ENCODE data around the gene ZNF197. TPM values are rescaled to one million over a fixed set of nuclear protein-coding genes. Genes with fewer than 3 reads are reported as not detected.
"Not testable (repeated sequence)": the region's sequence is repeated elsewhere in the genome, so short reads cannot be mapped to it uniquely, and the experiment has no call there.

The ZNF197 gene
- total and polyA plus RNA-seq, 2 experiments from 2014 or later: 5.6 to 18.9 TPM

DNA sequence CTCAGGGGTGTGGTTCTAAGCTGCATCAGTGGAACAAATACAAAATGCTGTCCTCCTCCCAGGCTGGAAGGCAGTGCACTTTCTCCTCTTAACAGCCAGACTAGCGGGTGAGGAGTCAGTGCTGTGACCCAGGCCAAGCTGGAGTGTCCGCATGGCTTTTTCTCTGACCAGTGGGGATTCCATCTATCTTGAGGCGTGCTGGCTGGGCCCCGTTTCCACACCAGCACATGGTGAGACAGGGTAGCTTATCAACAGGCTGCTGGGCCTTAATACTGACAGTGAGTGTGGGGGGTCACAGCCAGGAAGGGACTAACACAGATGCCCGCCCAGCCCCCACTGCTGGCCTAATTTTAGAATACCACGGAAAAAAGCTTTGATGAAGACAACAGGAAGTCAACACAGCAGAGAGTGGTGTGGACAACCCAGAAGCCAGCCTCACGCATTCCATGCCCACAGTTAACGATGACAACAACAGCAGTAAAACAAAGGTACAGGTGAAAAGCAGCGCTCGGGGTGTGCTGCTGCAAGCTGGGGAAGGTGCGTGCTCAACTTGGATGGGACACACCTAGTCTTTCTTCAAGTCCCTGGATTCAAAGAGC is 47.4 kb upstream of the ZNF197 start:
- not testable (repeated sequence) for H3K27ac Mint-ChIP-seq; H3K27ac ChIP-seq (ENCODE audit: low read depth); H3K4me1 ChIP-seq (ENCODE audit: insufficient read depth); H2AFZ ChIP-seq; H3K4me3 ChIP-seq; H3K27me3 Mint-ChIP-seq (ENCODE audit: insufficient read depth, low read depth, poor library complexity); ATAC-seq; H3K4me3 Mint-ChIP-seq; H3K9me2 ChIP-seq (ENCODE audit: insufficient read depth); H3K4me1 Mint-ChIP-seq; H3K79me2 ChIP-seq (replicated peaks; ENCODE audit: insufficient read depth); H3K36me3 ChIP-seq (ENCODE audit: insufficient read depth); H3F3A ChIP-seq (replicated peaks; ENCODE audit: low read depth); H4K20me1 ChIP-seq (replicated peaks; ENCODE audit: insufficient read depth); DNase-seq (ENCODE audit: low spot score); H3K9me3 Mint-ChIP-seq; H3K4me2 ChIP-seq
- peaks cover 28% of the 10 kb centered on the region for H3K36me3 Mint-ChIP-seq (ENCODE audit: low read depth)
- peaks cover 18% of the 10 kb centered on the region for H3K27me3 ChIP-seq (ENCODE audit: insufficient read depth)

GRCh38 chr3:44578316-44578715 is 46.5 kb upstream of the ZNF197 start:
- not testable (repeated sequence) for ATAC-seq; H3K27ac ChIP-seq (ENCODE audit: low read depth); H3K9me3 Mint-ChIP-seq; H3K4me1 Mint-ChIP-seq; H4K20me1 ChIP-seq (replicated peaks; ENCODE audit: insufficient read depth); H3K4me2 ChIP-seq; H3K36me3 ChIP-seq (ENCODE audit: insufficient read depth); DNase-seq (ENCODE audit: low spot score); H3K4me3 ChIP-seq; H3K4me1 ChIP-seq (ENCODE audit: insufficient read depth); H3K79me2 ChIP-seq (replicated peaks; ENCODE audit: insufficient read depth); H3K4me3 Mint-ChIP-seq; H3K9me2 ChIP-seq (ENCODE audit: insufficient read depth); H3K27ac Mint-ChIP-seq; H3F3A ChIP-seq (replicated peaks; ENCODE audit: low read depth); H3K27me3 Mint-ChIP-seq (ENCODE audit: insufficient read depth, low read depth, poor library complexity); H2AFZ ChIP-seq
- H3K27me3 ChIP-seq (ENCODE audit: insufficient read depth): peaks cover 20% of the 10 kb centered on the region
- H3K36me3 Mint-ChIP-seq (ENCODE audit: low read depth): peaks cover 23% of the 10 kb centered on the region

- not testable (repeated sequence) for H4K20me1 ChIP-seq (replicated peaks; ENCODE audit: insufficient read depth); H3K36me3 ChIP-seq (ENCODE audit: insufficient read depth); H3F3A ChIP-seq (replicated peaks; ENCODE audit: low read depth); H3K9me2 ChIP-seq (ENCODE audit: insufficient read depth); H3K4me2 ChIP-seq; H3K4me3 ChIP-seq; H3K9me3 Mint-ChIP-seq; H3K4me3 Mint-ChIP-seq; H3K4me1 ChIP-seq (ENCODE audit: insufficient read depth); H3K79me2 ChIP-seq (replicated peaks; ENCODE audit: insufficient read depth); H3K27ac Mint-ChIP-seq; H3K4me1 Mint-ChIP-seq; H2AFZ ChIP-seq; ATAC-seq; H3K27me3 Mint-ChIP-seq (ENCODE audit: insufficient read depth, low read depth, poor library complexity); H3K27ac ChIP-seq (ENCODE audit: low read depth); DNase-seq (ENCODE audit: low spot score)
- peaks cover 23% of the 10 kb centered on the region for H3K36me3 Mint-ChIP-seq (ENCODE audit: low read depth)
- peaks cover 20% of the 10 kb centered on the region for H3K27me3 ChIP-seq (ENCODE audit: insufficient read depth)
These were observed 45.8 kb upstream of the ZNF197 start for GRCh38 chr3:44578924-44579515.

DNA sequence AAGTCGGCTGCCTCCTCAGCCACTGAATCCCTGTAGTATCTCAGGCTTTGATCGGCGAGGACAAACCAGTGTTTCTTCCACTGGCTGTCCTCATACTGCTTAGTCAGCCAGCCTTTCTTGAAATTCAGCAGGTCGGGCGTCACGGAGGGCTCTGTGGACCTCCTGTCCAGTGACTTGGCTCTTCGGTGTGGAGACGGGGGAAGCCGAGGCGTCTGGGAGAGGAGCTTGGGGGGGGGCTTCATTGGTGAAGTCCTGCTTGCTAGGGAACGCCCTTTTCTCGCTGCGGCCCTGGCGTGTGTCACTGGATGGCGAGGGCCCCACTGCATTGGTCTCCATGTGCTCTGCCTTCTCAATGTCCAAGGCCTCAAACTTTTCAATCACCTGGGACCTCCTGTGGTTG is 45.1 kb upstream of the ZNF197 start:
- H3K9me3 Mint-ChIP-seq; H3F3A ChIP-seq (replicated peaks; ENCODE audit: low read depth); ATAC-seq; H3K27ac Mint-ChIP-seq; H3K4me2 ChIP-seq; H4K20me1 ChIP-seq (replicated peaks; ENCODE audit: insufficient read depth); H2AFZ ChIP-seq; DNase-seq (ENCODE audit: low spot score); H3K36me3 ChIP-seq (ENCODE audit: insufficient read depth); H3K79me2 ChIP-seq (replicated peaks; ENCODE audit: insufficient read depth); H3K27me3 Mint-ChIP-seq (ENCODE audit: insufficient read depth, low read depth, poor library complexity); H3K27ac ChIP-seq (ENCODE audit: low read depth); H3K4me1 ChIP-seq (ENCODE audit: insufficient read depth); H3K4me3 Mint-ChIP-seq; H3K9me2 ChIP-seq (ENCODE audit: insufficient read depth); H3K4me3 ChIP-seq: not testable (repeated sequence)
- peaks cover 20% of the 10 kb centered on the region for H3K27me3 ChIP-seq (ENCODE audit: insufficient read depth)
- H3K4me1 Mint-ChIP-seq: peaks cover 11% of the 10 kb centered on the region
- H3K36me3 Mint-ChIP-seq (ENCODE audit: low read depth): peaks cover 23% of the 10 kb centered on the region

DNA sequence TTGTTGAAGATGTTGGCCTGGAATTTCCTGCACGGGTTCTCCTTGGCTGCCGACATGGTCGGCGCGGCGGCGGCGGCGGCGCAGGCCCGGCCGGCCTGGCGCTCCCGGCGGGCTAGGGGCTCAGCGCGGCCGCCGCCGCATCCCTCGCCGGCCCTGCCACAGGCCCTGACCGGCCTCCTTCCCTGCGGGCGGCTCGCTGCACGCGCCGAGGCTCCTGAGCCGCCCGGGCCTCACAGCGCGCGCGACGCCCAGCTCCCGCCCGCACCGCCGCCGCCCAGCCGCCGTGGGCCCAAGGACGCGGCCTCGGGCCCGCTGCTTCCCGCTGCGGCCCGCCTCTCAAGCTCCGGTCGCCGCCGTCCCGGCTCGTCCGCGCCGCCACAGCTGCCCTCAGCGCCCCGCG is 43.9 kb upstream of the ZNF197 start:
- peaks cover 18% of the 10 kb centered on the region for H3K4me1 Mint-ChIP-seq
- ATAC-seq: peak; percentile 3; the same call in 2 of the 3 replicates
- not testable (repeated sequence) for H3K9me3 Mint-ChIP-seq; H3K4me1 ChIP-seq (ENCODE audit: insufficient read depth); H3K27ac ChIP-seq (ENCODE audit: low read depth); H3K27me3 Mint-ChIP-seq (ENCODE audit: insufficient read depth, low read depth, poor library complexity); H3F3A ChIP-seq (replicated peaks; ENCODE audit: low read depth); H3K79me2 ChIP-seq (replicated peaks; ENCODE audit: insufficient read depth); H2AFZ ChIP-seq; H3K36me3 ChIP-seq (ENCODE audit: insufficient read depth); H3K9me2 ChIP-seq (ENCODE audit: insufficient read depth); H4K20me1 ChIP-seq (replicated peaks; ENCODE audit: insufficient read depth); H3K27ac Mint-ChIP-seq
- H3K27me3 ChIP-seq (ENCODE audit: insufficient read depth): peaks cover 20% of the 10 kb centered on the region
- H3K36me3 Mint-ChIP-seq (ENCODE audit: low read depth): peaks cover 29% of the 10 kb centered on the region
- peak overlapping the region; percentile 57 for H3K4me2 ChIP-seq
- H3K4me3 Mint-ChIP-seq: peak overlapping the region; percentile 16; the same call in 1 of the 3 replicates
- peak; percentile 47 for DNase-seq (ENCODE audit: low spot score)
- peak overlapping the region; percentile 38; the same call in 1 of the 2 replicates for H3K4me3 ChIP-seq

Data from GM23338 (cell line).